Esophagus muscularis mucosa (tissue), 3 donors: Measurements from ENCODE around the gene RAB29.

Experiments
- CTCF ChIP-seq, 3 experiments: fragments of 200-600 bp in 2 of 3; fragments of 450-650 bp in 1 of 3; sonication (generic) in 2 of 3; IDR thresholded peaks; one replicate each; pipeline ENCODE4 v1.5.1; 2017 to 2019; ENCODE audit warnings: antibody characterized with exemption in 3 of 3, mild to moderate bottlenecking in 2 of 3, moderate library complexity in 1 of 3
- POLR2A ChIP-seq: fragments of 450-650 bp; IDR thresholded peaks from one replicate; pipeline ENCODE4 v1.6.1; 2017; ENCODE audit warnings: antibody characterized with exemption, moderate library complexity, mild to moderate bottlenecking, low read depth
- POLR2AphosphoS5 ChIP-seq, 2 donors: sonication (generic); formaldehyde crosslinking; IDR thresholded peaks; one replicate each; pipeline ENCODE4 v1.6.1; 2017; ENCODE audit warnings: antibody characterized with exemption in 2 of 2

GRCh38 chr1:205792481-205792881 is 17.2 kb upstream of the RAB29 start:
- no peak for TF ChIP-seq CTCF (IDR thresholded peaks at IDR 0.05)
- no peak for TF ChIP-seq POLR2AphosphoS5 (IDR thresholded peaks at IDR 0.05)
- no peak for TF ChIP-seq POLR2A
